H1 (cell line): ENCODE data around the gene KAZALD1. TPM values are rescaled to one million over a fixed set of nuclear protein-coding genes. Genes with fewer than 3 reads are reported as not detected.

Source experiments
- CTCF ChIA-PET: fragments of 300-600 bp; sonication (Branson Sonifier 250); formaldehyde crosslinking; loops from one replicate; lab custom pipeline; 2021; ENCODE audit not compliant: partially characterized antibody; lab: Charles Lee
- POLR2A ChIA-PET: fragments of 300-600 bp; sonication (Branson Sonifier 250); formaldehyde crosslinking; loops from one replicate; lab custom pipeline; 2021; ENCODE audit warnings: inconsistent platforms; ENCODE audit not compliant: partially characterized antibody; lab: Charles Lee
- DNase-seq, 2 experiments: peaks; one replicate each; pipeline versions ENCODE4 v3.0.0 to v3.0.0-alpha.2; 2010 to 2022; ENCODE audit warnings: low spot score in 2 of 2, low read depth in 1 of 2, mixed read lengths in 1 of 2
- FAIRE-seq: peaks from 2 replicates; lab custom pipeline; 2011; peaks lifted over from hg19 to GRCh38; lab: Jason Lieb, UNC
- H2AFZ ChIP-seq: 2 replicates; pipeline ENCODE4 v1.8.1; 2012; ENCODE audit warnings: low read length, inconsistent platforms
- H2AK5ac ChIP-seq: 2 replicates; pipeline ENCODE4 v1.6.1; 2013; ENCODE audit warnings: low read depth, low read length
- H2BK120ac ChIP-seq: replicated peaks from 2 replicates; pipeline ENCODE3; 2013; ENCODE audit warnings: low read depth, low read length, inconsistent platforms
- H2BK12ac ChIP-seq: 2 replicates; pipeline ENCODE4 v1.6.1; 2013; ENCODE audit warnings: low read depth, low read length
- H2BK15ac ChIP-seq: 2 replicates; pipeline ENCODE4 v1.6.1; 2013; ENCODE audit warnings: low read length
- H2BK20ac ChIP-seq: 2 replicates; pipeline ENCODE4 v1.6.1; 2013; ENCODE audit warnings: low read length
- H2BK5ac ChIP-seq: 2 replicates; pipeline ENCODE4 v1.6.1; 2013; ENCODE audit warnings: low read depth, low read length
- H3K14ac ChIP-seq: 2 replicates; pipeline ENCODE4 v1.6.1; 2013; ENCODE audit warnings: inconsistent platforms; ENCODE audit not compliant: insufficient read length
- H3K18ac ChIP-seq: 2 replicates; pipeline ENCODE4 v1.6.1; 2013; ENCODE audit warnings: low read length; ENCODE audit errors: extremely low read depth
- H3K23ac ChIP-seq: 2 replicates; pipeline ENCODE4 v1.6.1; 2013; ENCODE audit warnings: inconsistent platforms; ENCODE audit not compliant: insufficient read length
- H3K23me2 ChIP-seq: 2 replicates; pipeline ENCODE4 v1.6.1; 2013; ENCODE audit warnings: low read depth, low read length
- H3K27ac ChIP-seq: 2 replicates; pipeline ENCODE4 v1.6.1; 2011; ENCODE audit warnings: low read depth, low read length, inconsistent platforms
- H3K27me3 ChIP-seq, 4 experiments: replicated peaks in 1 of 4; 1 replicate in 1 of 4; 2 replicates in 3 of 4; pipeline versions ENCODE4 v1.6.1 to v1.8.1; 2011 to 2013; ENCODE audit warnings: low read length in 3 of 4, mild to moderate bottlenecking in 3 of 4, inconsistent platforms in 2 of 4, mixed read lengths in 2 of 4, moderate library complexity in 1 of 4; ENCODE audit not compliant: control insufficient read depth in 3 of 4, insufficient read depth in 3 of 4; ENCODE audit errors: extremely low read depth in 1 of 4
- H3K36me3 ChIP-seq, 4 experiments: 2 replicates each; pipeline versions ENCODE4 v1.6.1 to v1.8.1; 2011 to 2013; ENCODE audit warnings: mild to moderate bottlenecking in 4 of 4, low read length in 3 of 4, moderate library complexity in 2 of 4, control low read depth in 1 of 4, inconsistent platforms in 1 of 4; ENCODE audit not compliant: insufficient read depth in 4 of 4, control insufficient read depth in 2 of 4
- H3K4ac ChIP-seq: replicated peaks from 2 replicates; pipeline ENCODE3; 2013; ENCODE audit warnings: low read length, low read depth, mixed read lengths, inconsistent platforms; ENCODE audit not compliant: insufficient read length
- H3K4me1 ChIP-seq, 4 experiments: replicated peaks in 1 of 4; 1 replicate in 1 of 4; 2 replicates in 3 of 4; pipeline versions ENCODE4 v1.6.1 to v1.8.1; 2011 to 2013; ENCODE audit warnings: low read length in 3 of 4, inconsistent platforms in 2 of 4, mixed read lengths in 1 of 4; ENCODE audit not compliant: insufficient read depth in 4 of 4, control insufficient read depth in 3 of 4
- H3K4me2 ChIP-seq, 2 experiments: 2 replicates each; pipeline versions ENCODE4 v1.6.1 to v1.8.1; 2011 to 2013; ENCODE audit warnings: low read depth in 2 of 2, low read length in 2 of 2, control low read depth in 1 of 2, inconsistent platforms in 1 of 2, mild to moderate bottlenecking in 1 of 2; ENCODE audit not compliant: insufficient read depth in 1 of 2
- H3K4me3 ChIP-seq, 4 experiments: fragments of 200-600, 300-600 bp in 1 of 4; sonication (generic), shearing (Covaris generic), sonication (Bioruptor Twin) in 1 of 4; 2 replicates each; pipeline versions ENCODE4 v1.5.1 to v1.8.1; 2011 to 2016; ENCODE audit warnings: low read length in 4 of 4, low read depth in 3 of 4, control low read depth in 2 of 4, inconsistent platforms in 2 of 4, mild to moderate bottlenecking in 2 of 4, mixed read lengths in 1 of 4, moderate library complexity in 1 of 4; ENCODE audit not compliant: insufficient read depth in 2 of 4; ENCODE audit errors: extremely low read depth in 1 of 4
- H3K56ac ChIP-seq: replicated peaks from 2 replicates; pipeline ENCODE3; 2013; ENCODE audit warnings: low read depth, mild to moderate bottlenecking, mixed read lengths, low read length, inconsistent platforms; ENCODE audit not compliant: insufficient read length
- H3K79me1 ChIP-seq: 2 replicates; pipeline ENCODE4 v1.6.1; 2013; ENCODE audit warnings: low read depth, low read length, control low read depth
- H3K79me2 ChIP-seq, 2 experiments: 2 replicates each; pipeline versions ENCODE4 v1.6.1 to v1.8.1; 2012 to 2013; ENCODE audit warnings: low read length in 2 of 2, mild to moderate bottlenecking in 2 of 2, inconsistent platforms in 1 of 2; ENCODE audit not compliant: insufficient read depth in 2 of 2, control insufficient read depth in 1 of 2
- H3K9ac ChIP-seq, 4 experiments: replicated peaks in 1 of 4; 1 replicate in 1 of 4; 2 replicates in 3 of 4; pipeline versions ENCODE4 v1.6.1 to v1.8.1; 2011 to 2013; ENCODE audit warnings: low read depth in 3 of 4, low read length in 3 of 4, control low read depth in 2 of 4, mild to moderate bottlenecking in 2 of 4, moderate library complexity in 2 of 4, inconsistent platforms in 1 of 4; ENCODE audit errors: extremely low read depth in 1 of 4
- H3K9me3 ChIP-seq, 2 experiments: 2 replicates each; pipeline versions ENCODE4 v1.6.1 to v1.8.1; 2012 to 2013; ENCODE audit warnings: mild to moderate bottlenecking in 2 of 2, moderate library complexity in 2 of 2, control low read depth in 1 of 2, inconsistent platforms in 1 of 2, low read depth in 1 of 2, low read length in 1 of 2, mixed read lengths in 1 of 2; ENCODE audit not compliant: insufficient read depth in 2 of 2
- H4K20me1 ChIP-seq, 2 experiments: replicated peaks in 1 of 2; 2 replicates each; pipeline versions ENCODE3 to v1.8.1; 2011 to 2013; ENCODE audit warnings: inconsistent platforms in 2 of 2, low read length in 2 of 2, mild to moderate bottlenecking in 1 of 2; ENCODE audit not compliant: insufficient read depth in 2 of 2, control insufficient read depth in 1 of 2
- H4K5ac ChIP-seq: 2 replicates; pipeline ENCODE4 v1.6.1; 2013; ENCODE audit warnings: low read length, low read depth, mixed read lengths, inconsistent platforms; ENCODE audit not compliant: insufficient read length
- H4K8ac ChIP-seq: 2 replicates; pipeline ENCODE4 v1.8.0; 2013; ENCODE audit warnings: mild to moderate bottlenecking, moderate library complexity, low read length, inconsistent platforms; ENCODE audit not compliant: insufficient read depth; ENCODE audit errors: extremely low read depth
- H4K91ac ChIP-seq: replicated peaks from 2 replicates; pipeline ENCODE3; 2013; ENCODE audit warnings: low read length, mixed read lengths, inconsistent platforms; ENCODE audit not compliant: insufficient read length
- CBX5 ChIP-seq: fragments of 300-800, 300-1000 bp; sonication (generic); IDR thresholded peaks from 2 replicates; pipeline ENCODE4 v1.7.1; 2016; ENCODE audit warnings: antibody characterized with exemption, low read length, low read depth
- CBX8 ChIP-seq: fragments of 300-800, 300-1000 bp; sonication (generic); IDR thresholded peaks from 2 replicates; pipeline ENCODE4 v1.7.1; 2016; ENCODE audit warnings: low read depth, low read length, borderline replicate concordance
- CEBPB ChIP-seq: IDR thresholded peaks from 2 replicates; pipeline ENCODE4 v1.6.1; 2012; ENCODE audit warnings: low read depth, low read length
- CHD1 ChIP-seq: IDR thresholded peaks from 2 replicates; pipeline ENCODE4 v1.6.1; 2012; ENCODE audit warnings: low read depth, low read length, improper control_type of control experiment
- EZH2 ChIP-seq: fragments of 200-600 bp; sonication (generic); IDR thresholded peaks from 2 replicates; pipeline ENCODE4 v1.7.1; 2012; ENCODE audit warnings: low read depth, mild to moderate bottlenecking, moderate library complexity, low read length, inconsistent platforms; ENCODE audit not compliant: severe bottlenecking
- FOSL1 ChIP-seq: IDR thresholded peaks from 2 replicates; pipeline ENCODE4 v1.6.1; 2011; ENCODE audit warnings: mild to moderate bottlenecking, low read depth, low read length, moderate library complexity; ENCODE audit not compliant: insufficient read depth
- JUN ChIP-seq: IDR thresholded peaks from 2 replicates; pipeline ENCODE4 v1.6.1; 2011; ENCODE audit warnings: low read depth, mild to moderate bottlenecking, improper control_type of control experiment, low read length
- KDM1A ChIP-seq: fragments of 200-600, 300-600 bp; sonication (generic); IDR thresholded peaks from 2 replicates; pipeline ENCODE4 v1.7.1; 2016; ENCODE audit warnings: mild to moderate bottlenecking, low read length, borderline replicate concordance
- KDM4A ChIP-seq: IDR thresholded peaks from one replicate; pipeline ENCODE4 v1.7.1; 2012; ENCODE audit warnings: low read depth, mild to moderate bottlenecking, moderate library complexity, low read length, inconsistent platforms; ENCODE audit not compliant: severe bottlenecking
- MAFK ChIP-seq: IDR thresholded peaks from 2 replicates; pipeline ENCODE4 v1.6.1; 2012; ENCODE audit warnings: low read depth, mild to moderate bottlenecking, improper control_type of control experiment, low read length
- NRF1 ChIP-seq: IDR thresholded peaks from 2 replicates; pipeline ENCODE4 v1.6.1; 2011; ENCODE audit warnings: mild to moderate bottlenecking, low read depth, low read length, improper control_type of control experiment
- SIX5 ChIP-seq: IDR thresholded peaks from 2 replicates; pipeline ENCODE4 v1.6.1; 2011; ENCODE audit warnings: mild to moderate bottlenecking, low read depth, low read length
- SP1 ChIP-seq: IDR thresholded peaks from 2 replicates; pipeline ENCODE4 v1.6.1; 2011; ENCODE audit warnings: low read depth, low read length
- TAF7 ChIP-seq: optimal IDR thresholded peaks from 2 replicates; pipeline ENCODE3; 2011; ENCODE audit warnings: low read depth, mild to moderate bottlenecking, inconsistent platforms, low read length, moderate library complexity, borderline replicate concordance
- WGBS, 2 experiments: shearing (Covaris generic) in 1 of 2; methylation state at CpG; one replicate each; pipeline versions ENCODE4 v1.1.6 to v1.1.7; 2013 to 2015; ENCODE audit warnings: low lambda C conversion rate in 2 of 2, mixed read lengths in 2 of 2, inconsistent platforms in 1 of 2, low coverage in 1 of 2, missing lambda C conversion rate in 1 of 2; ENCODE audit not compliant: insufficient replicate concordance in 2 of 2, insufficient coverage in 1 of 2, insufficient read length in 1 of 2; ENCODE audit errors: extremely low coverage in 1 of 2, missing lambda C conversion rate in 1 of 2; 5-methylcytosine and 5-hydroxymethylcytosine counted together
- polyA plus RNA-seq, 7 experiments: library from polyadenylated mRNA; depleted of rRNA in 3 of 7; stranded (reverse) in 5 of 7; unstranded in 2 of 7; fragments of >200 nt in 5 of 7; fragments of 200-250 nt in 2 of 7; gene quantifications; 1 replicate in 5 of 7; 2 replicates in 1 of 7; 4 replicates in 1 of 7; pipeline versions ENCODE4 v1.2.1 to v1.2.3, GENCODE V29; 2011 to 2013; ENCODE audit warnings: missing spikeins in 2 of 7, mixed read lengths in 2 of 7
- total RNA-seq: library from RNA; stranded (reverse); fragmentation: NEBNext Ultra II Directional; extraction: Animal tissue kit (Norgen Biotek cat#: 25700); gene quantifications from 2 replicates; pipeline ENCODE4 v1.2.1, GENCODE V29; 2021

The KAZALD1 gene
- total and polyA plus RNA-seq, 2 of the 8 experiments (the other 6 are each of a cell fraction or from before 2014, with no cell fraction given), result 0.65 to 1.9 TPM

DNA sequence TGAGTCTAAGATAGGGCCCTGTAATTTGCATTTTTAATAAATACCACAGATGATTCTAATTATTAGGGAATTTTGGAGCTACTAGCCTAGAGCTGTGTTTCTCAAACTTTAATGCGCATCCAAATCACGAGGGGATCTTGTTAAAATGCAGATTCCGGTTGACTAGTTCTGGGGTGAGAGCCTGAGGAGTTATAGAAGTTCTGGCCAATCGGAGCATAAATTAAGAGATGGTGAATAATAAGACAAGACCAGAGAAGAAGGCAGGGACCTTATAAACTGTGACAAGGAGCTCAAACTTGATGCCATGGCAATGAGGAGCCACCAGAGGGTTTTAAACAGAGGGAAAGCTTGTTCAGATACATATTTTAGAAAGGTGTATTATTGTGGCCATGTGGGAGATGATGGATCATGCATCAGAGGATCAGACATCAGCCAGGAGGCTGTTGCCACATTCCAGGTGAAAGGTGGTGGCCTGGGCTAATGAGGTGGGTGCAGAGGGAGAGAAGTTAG lies 39.6 kb downstream of the KAZALD1 start:
- FAIRE-seq (no peak), DNase-seq (no peak)
- Histone ChIP-seq H4K8ac (no peak overlapping the region), H3K18ac (no peak overlapping the region), H3K9ac (no peak overlapping the region), H3K27ac (no peak overlapping the region), H3K56ac (no peak overlapping the region), H3K4me3 (no peak overlapping the region), H3K79me2 (no peaks in the 10 kb centered on the region), H3K23ac (no peak overlapping the region), H3K23me2 (no peaks in the 10 kb centered on the region), H3K4me1 (no peaks in the 10 kb centered on the region), H3K36me3 (no peaks in the 10 kb centered on the region), H2BK5ac (no peak overlapping the region), H3K27me3 (peaks cover 0 to 25% (median 10%) of the 10 kb centered on the region in 4 experiments; a peak in 5 of 7 replicates), H2BK15ac (no peak overlapping the region), H3K9me3 (no peaks in the 10 kb centered on the region), H3K4me2 (no peak overlapping the region), H3K4ac (no peak overlapping the region), H2BK120ac (no peak overlapping the region), H3K14ac (no peak overlapping the region), H2BK20ac (no peak overlapping the region), H4K5ac (no peak overlapping the region), H3K79me1 (no peaks in the 10 kb centered on the region), H2AFZ (no peak overlapping the region), H2BK12ac (no peak overlapping the region), H4K20me1 (no peaks in the 10 kb centered on the region), H2AK5ac (no peak overlapping the region), H4K91ac (no peak overlapping the region)
- TF ChIP-seq KDM1A (no peak), EZH2 (no peak), CBX5 (no peak), FOSL1 (no peak), SP1 (no peak), KDM4A (no peak), MAFK (no peak), SIX5 (no peak), CEBPB (no peak), TAF7 (no peak), NRF1 (no peak), CBX8 (no peak), JUN (no peak), CHD1 (no peak)
- ChIA-PET CTCF (interaction anchor here (0.5 to 59.5 kb wide), 12 partner anchors 6 to 463 kb away, joined by 3 to 2176 read pairs (median 8); partner anchors contain the start of genes KAZALD1, PDZD7 and SFXN3), POLR2A (interaction anchor here (1.3 kb wide), 1 partner anchor 84 kb away, joined by 3 read pairs; no protein-coding TSS in a partner anchor)
- WGBS, 2 experiments, result 66% methylated on average over 4 of the region's 4 CpGs; no CpG with 5 or more reads in 1 of the 2 experiments
